Bone marrow (tissue), 2 donors: ENCODE results near the gene GOLGA6C.
"Not testable (repeated sequence)": the region's sequence is repeated elsewhere in the genome, so short reads cannot be mapped to it uniquely, and the experiment has no call there.

Experiments
- DNase-seq, 2 donors: peaks; one replicate each; lab custom pipeline; 2025; lab: John Stamatoyannopoulos, UW

The GOLGA6C gene

GRCh38 chr15:75252285-75252684, 5.8 kb upstream of the GOLGA6C start:
- not testable (repeated sequence) for DNase-seq

GRCh38 chr15:75258620-75259343, 648 bp downstream of the GOLGA6C start:
- not testable (repeated sequence) for DNase-seq

GRCh38 chr15:75259873-75260272, 1.7 kb downstream of the GOLGA6C start:
- DNase-seq: not testable (repeated sequence)

GRCh38 chr15:75273751-75274359, 15.7 kb downstream of the GOLGA6C start:
- DNase-seq: not testable (repeated sequence)

- DNase-seq: not testable (repeated sequence)
Measured at GRCh38 chr15:75274509-75275107, 16.5 kb downstream of the GOLGA6C start.

GRCh38 chr15:75275617-75276016, 17.5 kb downstream of the GOLGA6C start:
- not testable (repeated sequence) for DNase-seq

GRCh38 chr15:75278497-75278896, 20.4 kb downstream of the GOLGA6C start:
- DNase-seq: not testable (repeated sequence)

- DNase-seq: not testable (repeated sequence)
Measured at GRCh38 chr15:75282572-75282971, 24.4 kb downstream of the GOLGA6C start, which contains the start of gene GOLGA6D. GOLGA6D (plus strand) TSS chr15:75282835; CDS start chr15:75282876, 41 bp downstream.

- DNase-seq: not testable (repeated sequence)
Measured at GRCh38 chr15:75284152-75284551, 26.0 kb downstream of the GOLGA6C start.

GRCh38 chr15:75293660-75294059, 35.5 kb downstream of the GOLGA6C start:
- not testable (repeated sequence) for DNase-seq

GRCh38 chr15:75298541-75299310, 40.6 kb downstream of the GOLGA6C start:
- DNase-seq: not testable (repeated sequence)

- not testable (repeated sequence) for DNase-seq
Measured at GRCh38 chr15:75299311-75299688, 41.2 kb downstream of the GOLGA6C start.

- DNase-seq: not testable (repeated sequence)
Measured at GRCh38 chr15:75300026-75300425, 41.9 kb downstream of the GOLGA6C start.

- DNase-seq: no peak
Measured at GRCh38 chr15:75302318-75302717, 44.2 kb downstream of the GOLGA6C start.

GRCh38 chr15:75302753-75303152, 44.6 kb downstream of the GOLGA6C start:
- not testable (repeated sequence) for DNase-seq

GRCh38 chr15:75306188-75306587, 48.1 kb downstream of the GOLGA6C start:
- no peak for DNase-seq

GRCh38 chr15:75307778-75308390, 49.8 kb downstream of the GOLGA6C start:
- peak in 1 of 2 donors; percentile 2 for DNase-seq

- DNase-seq: no peak
Measured at GRCh38 chr15:75309711-75310110, 51.6 kb downstream of the GOLGA6C start.

- not testable (repeated sequence) for DNase-seq
Measured at GRCh38 chr15:75312548-75312947, 54.4 kb downstream of the GOLGA6C start.

GRCh38 chr15:75313116-75313845, 55.1 kb downstream of the GOLGA6C start:
- DNase-seq: no peak
